ENCODE measurements around the gene NKX6-2.
"Not testable (repeated sequence)": the region's sequence is repeated elsewhere in the genome, so short reads cannot be mapped to it uniquely, and the experiment has no call there.

Gene NKX6-2

GRCh38 chr10:132785723-132786475, at the start of gene NKX6-2:
Gene NKX6-2 (minus strand): TSS chr10:132786147. CDS start chr10:132785948, 199 bp downstream.
- no peak for DNase-seq

DNA sequence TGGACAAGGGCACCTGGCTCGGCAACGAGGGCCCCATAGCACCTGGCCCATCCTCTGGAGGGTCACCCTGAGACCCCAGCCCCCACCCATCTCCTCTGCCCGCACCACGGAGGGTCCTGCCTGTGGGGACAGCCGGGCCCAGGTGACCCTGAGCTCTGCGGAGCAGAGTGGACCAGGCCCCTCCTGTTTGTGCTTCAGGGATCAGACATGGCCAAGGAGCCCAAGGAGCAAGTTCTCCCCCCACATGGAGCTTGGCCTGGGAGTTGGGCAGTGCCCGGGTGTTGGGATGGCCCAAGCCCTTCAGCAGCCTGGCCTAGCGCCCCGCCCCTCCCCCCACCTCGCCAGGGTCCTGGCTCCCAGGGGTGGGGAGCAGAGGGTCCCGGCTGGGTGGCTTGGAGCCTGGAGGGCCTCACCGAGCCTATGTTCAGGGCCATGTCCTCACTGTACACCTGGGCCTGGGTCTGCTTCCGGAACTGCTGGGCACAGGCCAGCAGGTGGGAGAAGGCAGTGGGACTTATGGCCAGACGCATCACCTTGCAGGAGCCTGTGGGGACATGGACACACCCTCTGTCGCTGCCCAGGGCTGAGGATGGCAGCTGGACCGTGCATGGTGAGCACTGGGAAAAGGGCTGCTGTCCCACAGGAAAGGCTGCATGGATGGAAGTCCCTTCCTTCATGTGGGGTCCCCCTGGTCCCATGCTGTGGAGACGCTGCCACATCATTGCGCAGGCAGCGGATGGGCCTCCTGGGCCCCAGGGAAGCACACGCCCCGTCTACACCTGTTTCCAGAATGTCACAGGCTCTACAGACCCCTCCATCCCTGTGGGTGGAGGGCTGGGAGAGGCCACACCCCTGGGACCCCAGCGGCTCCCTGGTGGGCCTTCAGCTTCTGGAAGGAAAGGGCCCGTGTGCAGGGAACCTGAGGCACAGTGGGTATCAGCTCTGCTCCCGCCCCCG, 49.2 kb upstream of the NKX6-2 start:
- DNase-seq = no peak

- DNase-seq = no peak
Observed at GRCh38 chr10:132834311-132834761, 48.4 kb upstream of the NKX6-2 start.

GRCh38 chr10:132833421-132834111, 47.6 kb upstream of the NKX6-2 start:
- DNase-seq = no peak

DNA sequence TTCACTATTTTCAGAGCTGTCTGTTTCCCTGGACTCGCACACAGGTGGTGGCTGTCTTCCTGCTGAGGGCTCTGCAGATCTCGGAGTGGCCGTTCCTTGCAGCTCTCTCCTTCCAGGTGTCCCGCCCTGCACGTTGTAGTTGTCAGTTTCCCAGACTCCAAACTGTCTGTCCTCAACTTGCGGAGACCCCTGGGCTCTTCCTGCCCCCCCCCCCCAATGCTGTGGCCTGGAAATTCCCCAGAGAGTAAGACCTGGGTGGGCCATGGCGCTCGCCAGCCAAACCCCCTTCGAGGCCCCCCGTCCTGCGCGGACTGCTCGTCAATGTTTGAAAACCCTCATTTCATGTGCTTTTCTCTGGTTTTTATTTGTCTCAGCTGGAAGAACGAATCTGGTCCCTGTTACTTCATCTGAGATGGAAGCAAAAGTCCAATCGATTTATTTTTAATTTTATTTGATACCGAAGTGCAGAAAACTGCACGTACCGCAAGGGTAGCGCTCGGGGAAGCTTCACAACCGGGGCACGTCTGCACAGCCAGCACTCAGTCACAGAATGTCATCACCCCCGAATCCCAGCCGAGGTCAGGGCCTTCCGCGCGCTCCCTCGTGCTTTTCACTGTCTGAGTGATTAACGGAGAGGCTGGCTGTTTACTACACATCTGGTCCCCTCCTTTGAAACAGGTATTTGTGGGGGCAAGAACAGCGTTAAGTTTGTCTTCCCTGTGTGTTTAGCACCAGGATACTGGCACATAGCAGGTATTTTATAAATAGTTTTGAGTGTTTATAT, 46.4 kb upstream of the NKX6-2 start:
- no peak for DNase-seq

- no peak for DNase-seq
Observed at GRCh38 chr10:132829403-132829802, 43.5 kb upstream of the NKX6-2 start.

DNA sequence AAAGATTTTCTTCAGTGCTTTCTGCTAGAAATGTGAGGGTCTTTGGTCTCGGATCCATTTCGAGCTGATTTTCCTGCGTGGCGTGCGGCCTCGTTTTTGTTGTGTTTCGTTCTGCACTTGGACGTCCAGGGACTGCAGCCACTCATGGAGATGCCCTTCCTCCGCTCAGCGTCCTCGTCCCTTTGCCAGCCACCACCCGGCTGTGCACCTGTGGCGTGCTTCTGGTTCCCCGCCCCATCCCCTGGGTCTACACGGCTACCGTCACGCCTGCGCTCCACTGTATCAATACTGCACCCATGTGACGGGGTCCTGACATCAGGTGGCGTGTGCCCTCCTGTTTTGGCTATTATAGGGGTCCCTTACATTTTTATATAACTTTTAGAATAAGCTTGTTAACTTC, 42.7 kb upstream of the NKX6-2 start:
- DNase-seq = no peak

GRCh38 chr10:132827861-132828539, 42.1 kb upstream of the NKX6-2 start:
- no peak for DNase-seq

DNA sequence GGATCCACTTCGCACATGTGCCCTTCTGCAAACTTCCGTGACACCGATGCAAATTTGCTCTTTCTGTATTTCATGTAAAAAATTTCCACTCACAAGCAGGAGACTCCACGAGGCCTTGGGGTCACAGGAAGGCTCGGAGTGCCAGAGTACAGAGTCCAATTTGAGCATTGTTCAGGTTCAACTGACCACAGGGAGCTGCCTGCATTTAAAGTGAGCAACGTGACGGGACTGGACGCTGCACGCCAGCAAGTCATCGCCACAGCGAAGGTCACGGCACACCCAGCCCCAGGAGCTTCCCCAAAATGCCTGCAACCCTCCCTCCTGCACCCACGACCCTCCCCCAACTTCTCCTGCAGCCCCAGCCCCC, 41.5 kb upstream of the NKX6-2 start:
- DNase-seq = no peak

DNA sequence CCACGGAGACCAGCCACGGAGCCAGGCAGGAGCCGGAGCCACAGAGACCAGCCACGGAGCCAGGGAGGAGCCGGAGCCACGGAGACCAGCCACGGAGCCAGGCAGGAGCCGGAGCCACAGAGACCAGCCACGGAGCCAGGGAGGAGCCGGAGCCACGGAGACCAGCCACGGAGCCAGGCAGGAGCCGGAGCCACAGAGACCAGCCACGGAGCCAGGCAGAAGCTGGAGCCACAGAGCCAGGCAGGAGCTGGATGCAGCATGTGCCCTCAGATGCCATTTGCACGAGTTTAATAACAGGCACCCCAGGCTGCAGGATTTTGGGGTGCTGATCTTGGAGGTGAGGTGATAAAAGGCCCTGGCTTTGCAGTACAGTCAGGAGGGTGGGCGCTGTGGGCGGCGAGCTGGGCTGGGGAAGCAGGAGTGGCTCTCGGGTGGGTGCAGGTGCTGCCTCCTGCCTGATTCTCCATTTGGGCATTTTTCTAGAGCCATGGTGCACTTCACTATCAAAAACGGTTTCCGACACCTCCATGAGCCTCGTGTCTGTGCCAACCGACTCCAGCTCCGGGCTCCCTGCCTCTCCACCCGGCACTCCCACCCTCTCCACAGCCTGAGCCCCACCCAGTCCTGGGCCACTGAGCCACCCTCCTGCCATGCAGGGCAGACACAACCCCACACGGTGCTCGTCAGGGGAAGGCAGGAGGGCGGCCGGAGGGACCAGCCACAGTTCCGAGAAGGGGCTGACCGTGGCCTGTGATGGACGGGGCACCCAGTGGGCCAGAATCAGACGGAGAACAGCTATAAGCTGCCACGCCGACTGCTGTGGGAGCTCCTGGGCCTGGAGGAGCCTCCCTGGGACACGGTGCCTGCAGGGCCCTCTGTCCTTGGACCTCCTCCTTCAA, 40.8 kb upstream of the NKX6-2 start:
- DNase-seq = no peak

DNA sequence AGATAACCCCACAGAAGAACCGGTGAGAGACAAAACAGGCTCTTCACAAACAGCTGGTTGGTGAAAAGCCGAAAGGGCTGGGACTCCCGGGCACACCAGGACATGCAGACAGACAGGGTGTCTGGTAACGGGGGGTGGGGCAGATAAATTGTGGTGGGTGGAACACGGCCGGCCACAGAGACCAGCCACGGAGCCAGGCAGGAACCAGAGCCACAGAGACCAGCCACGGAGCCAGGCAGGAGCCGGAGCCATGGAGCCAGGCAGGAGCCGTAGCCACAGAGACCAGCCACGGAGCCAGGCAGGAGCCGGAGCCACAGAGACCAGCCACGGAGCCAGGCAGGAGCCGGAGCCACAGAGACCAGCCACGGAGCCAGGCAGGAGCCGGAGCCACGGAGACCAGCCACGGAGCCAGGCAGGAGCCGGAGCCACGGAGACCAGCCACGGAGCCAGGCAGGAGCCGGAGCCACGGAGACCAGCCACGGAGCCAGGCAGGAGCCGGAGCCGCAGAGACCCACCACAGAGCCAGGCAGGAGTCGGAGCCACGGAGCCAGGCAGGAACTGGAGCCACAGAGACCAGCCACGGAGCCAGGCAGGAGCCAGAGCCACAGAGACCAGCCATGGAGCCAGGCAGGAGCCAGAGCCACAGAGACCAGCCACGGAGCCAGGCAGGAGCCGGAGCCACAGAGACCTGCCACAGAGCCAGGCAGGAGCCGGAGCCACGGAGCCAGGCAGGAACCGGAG, 40.0 kb upstream of the NKX6-2 start:
- DNase-seq = not testable (repeated sequence)

DNA sequence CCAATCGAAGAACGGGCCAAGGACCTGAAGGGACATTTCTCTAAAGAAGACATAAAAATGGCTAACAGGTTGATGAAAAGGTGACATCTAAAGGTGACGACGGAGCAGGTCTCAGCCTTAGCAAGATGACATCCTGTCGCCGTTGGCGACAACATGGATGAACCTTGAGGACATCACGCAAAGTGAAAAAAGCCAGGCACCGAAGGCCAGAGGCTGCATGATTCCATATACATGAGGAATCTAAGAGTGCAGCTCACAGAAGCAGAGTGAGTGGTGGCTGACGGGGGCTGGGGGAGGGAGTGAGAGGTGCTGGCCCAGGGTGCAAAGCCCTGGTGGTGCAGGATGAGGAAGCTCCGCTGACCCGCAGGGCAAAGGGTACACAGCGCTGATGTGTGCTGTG, 34.1 kb upstream of the NKX6-2 start:
- DNase-seq = no peak

DNA sequence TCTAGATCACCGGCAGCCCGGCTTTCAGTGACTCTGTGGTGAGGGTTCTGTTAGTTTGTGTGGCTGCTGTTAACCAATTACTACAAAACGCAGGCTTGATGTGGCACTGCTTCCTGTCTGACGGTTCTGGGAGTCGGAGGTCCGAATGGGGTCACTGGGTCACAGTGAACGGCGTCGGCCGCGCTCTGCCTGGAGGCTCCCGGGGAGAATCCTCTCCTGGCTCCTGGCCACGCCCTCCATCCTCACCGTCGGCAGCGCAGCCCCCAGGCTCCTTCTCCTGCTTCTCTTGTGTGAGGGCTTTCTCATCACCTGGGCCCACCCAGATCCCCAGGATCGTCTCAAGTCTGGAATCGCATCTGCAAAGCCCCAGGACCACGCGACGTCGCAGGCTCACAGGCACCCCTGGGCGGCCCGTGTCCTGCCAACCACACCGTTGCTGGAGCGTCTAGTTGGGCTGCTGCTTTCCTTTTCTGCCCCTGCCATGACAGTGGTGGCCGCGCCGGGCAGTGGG, 31.8 kb upstream of the NKX6-2 start:
- no peak for DNase-seq

- DNase-seq = no peak
Observed at GRCh38 chr10:132816718-132817117, 30.8 kb upstream of the NKX6-2 start.

GRCh38 chr10:132815168-132815857, 29.4 kb upstream of the NKX6-2 start:
- no peak for DNase-seq

DNA sequence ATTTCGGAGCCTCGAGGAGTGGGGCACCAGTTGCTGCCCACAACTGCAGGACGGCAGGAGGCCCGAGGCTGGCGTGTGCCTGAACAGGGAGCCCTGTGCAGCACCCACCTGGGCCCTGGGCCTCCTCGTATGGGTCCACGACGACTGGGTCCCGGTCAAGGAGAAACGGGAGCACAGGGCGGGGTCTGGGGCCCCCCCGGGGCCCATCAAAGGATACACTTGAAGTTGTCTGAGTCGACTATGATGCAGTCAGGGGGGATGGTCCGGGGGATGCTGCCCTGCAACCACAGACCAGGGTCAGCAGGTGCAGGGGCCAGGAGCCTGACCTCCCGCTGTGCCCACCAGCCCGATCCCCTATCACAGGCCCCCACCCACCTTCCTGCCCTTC, 28.5 kb upstream of the NKX6-2 start:
- no peak for DNase-seq

GRCh38 chr10:132813560-132814468, 27.9 kb upstream of the NKX6-2 start:
- DNase-seq = no peak

- no peak for DNase-seq
Observed at GRCh38 chr10:132813001-132813401, 27.1 kb upstream of the NKX6-2 start.
